SK-N-MC (cell line): ENCODE results near the gene MBIP.
"Not testable (repeated sequence)": the region's sequence is repeated elsewhere in the genome, so short reads cannot be mapped to it uniquely, and the experiment has no call there.

Source experiments
- EZH2 ChIP-seq: fragments of 200-600 bp; sonication (generic); IDR thresholded peaks from one replicate; pipeline ENCODE4 v1.6.1; 2017; ENCODE audit warnings: antibody characterized with exemption
- FOXP2 ChIP-seq: optimal IDR thresholded peaks from 2 replicates; pipeline ENCODE3; 2011; ENCODE audit warnings: mild to moderate bottlenecking, moderate library complexity; ENCODE audit not compliant: insufficient read depth; ENCODE audit errors: extremely low read length, control extremely low read depth
- POLR2AphosphoS5 ChIP-seq: IDR thresholded peaks from 2 replicates; pipeline ENCODE4 v1.6.1; 2012; ENCODE audit warnings: mild to moderate bottlenecking, low read depth, low read length, borderline replicate concordance

DNA sequence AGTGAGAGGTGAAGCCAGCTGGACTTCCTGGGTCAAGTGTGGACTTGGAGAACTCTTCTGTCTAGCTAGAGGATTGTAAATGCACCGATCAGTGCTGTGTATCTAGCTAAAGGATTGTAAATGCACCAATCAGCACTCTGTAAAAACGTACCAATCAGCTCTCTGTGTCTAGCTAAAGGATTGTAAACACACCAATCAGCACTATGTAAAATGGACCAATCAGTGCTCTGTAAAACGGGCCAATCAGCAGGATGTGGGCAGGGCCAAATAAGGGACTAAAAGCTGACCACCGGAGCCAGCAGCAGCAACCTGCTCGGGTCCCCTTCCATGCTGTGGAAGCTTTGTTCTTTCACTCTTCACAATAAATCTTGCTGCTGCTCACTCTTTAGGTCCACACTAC lies 21.4 kb upstream of the MBIP start:
- TF ChIP-seq POLR2AphosphoS5, EZH2, FOXP2: not testable (repeated sequence)
